IPS DF 19.7 (cell line): ENCODE measurements around the gene BEND7.

Source experiments
- DNase-seq: peaks from one replicate; pipeline ENCODE4 v3.0.0-alpha.2; 2013; ENCODE audit warnings: low read depth, low spot score

The BEND7 gene

GRCh38 chr10:13520194-13520593 is 8.6 kb downstream of the BEND7 start:
- no peak for DNase-seq

GRCh38 chr10:13518076-13518692 is 10.6 kb downstream of the BEND7 start:
- DNase-seq = peak; percentile 9

GRCh38 chr10:13517675-13518074 is 11.1 kb downstream of the BEND7 start:
- DNase-seq = no peak

GRCh38 chr10:13516176-13516575 is 12.6 kb downstream of the BEND7 start:
- no peak for DNase-seq

- DNase-seq = no peak
Measured at GRCh38 chr10:13515467-13515866, 13.3 kb downstream of the BEND7 start.

- DNase-seq = no peak
Measured at GRCh38 chr10:13514296-13514695, 14.5 kb downstream of the BEND7 start.

GRCh38 chr10:13512564-13512963 is 16.2 kb downstream of the BEND7 start:
- DNase-seq = no peak

GRCh38 chr10:13511409-13511808 is 17.4 kb downstream of the BEND7 start:
- no peak for DNase-seq

GRCh38 chr10:13505052-13505680 is 23.6 kb downstream of the BEND7 start:
- no peak for DNase-seq

- no peak for DNase-seq
Measured at GRCh38 chr10:13503745-13504463, 24.9 kb downstream of the BEND7 start.

- DNase-seq = no peak
Measured at GRCh38 chr10:13502380-13502779, 26.4 kb downstream of the BEND7 start.

GRCh38 chr10:13500201-13500600 is 28.6 kb downstream of the BEND7 start:
- DNase-seq = no peak

- no peak for DNase-seq
Measured at GRCh38 chr10:13499150-13499549, 29.7 kb downstream of the BEND7 start.

GRCh38 chr10:13496931-13497330 is 31.9 kb downstream of the BEND7 start:
- DNase-seq = no peak

- DNase-seq = no peak
Measured at GRCh38 chr10:13496164-13496563, 32.6 kb downstream of the BEND7 start.

- DNase-seq = no peak
Measured at GRCh38 chr10:13492493-13493180, 36.2 kb downstream of the BEND7 start.

GRCh38 chr10:13491747-13492360 is 37.0 kb downstream of the BEND7 start:
- no peak for DNase-seq

GRCh38 chr10:13490503-13490902 is 38.3 kb downstream of the BEND7 start:
- DNase-seq = no peak

- DNase-seq = no peak
Measured at GRCh38 chr10:13489035-13489599, 39.7 kb downstream of the BEND7 start.

GRCh38 chr10:13485623-13486022 is 43.2 kb downstream of the BEND7 start:
- no peak for DNase-seq

GRCh38 chr10:13483951-13484350 is 44.9 kb downstream of the BEND7 start:
- no peak for DNase-seq

GRCh38 chr10:13483073-13483472 is 45.7 kb downstream of the BEND7 start:
- no peak for DNase-seq
